IMR-90 (cell line): ENCODE measurements around the gene TFEB.

ENCODE experiments used
- BHLHE40 ChIP-seq: fragments of 150-350 bp; IDR thresholded peaks from 2 replicates; pipeline ENCODE4 v1.6.1; 2016; ENCODE audit warnings: mild to moderate bottlenecking, low read depth, low read length
- CEBPB ChIP-seq: IDR thresholded peaks from 2 replicates; pipeline ENCODE4 v1.6.1; 2012; ENCODE audit warnings: low read depth, low read length, improper control_type of control experiment
- CTCF ChIP-seq: conservative IDR thresholded peaks from 2 replicates; pipeline ENCODE4 v1.5.1; 2012; ENCODE audit warnings: mild to moderate bottlenecking, low read depth, low read length, improper control_type of control experiment
- ELK1 ChIP-seq: fragments of 150-350 bp; IDR thresholded peaks from 2 replicates; pipeline ENCODE4 v1.6.1; 2016; ENCODE audit warnings: low read depth, mild to moderate bottlenecking, low read length, moderate library complexity, borderline replicate concordance
- FOS ChIP-seq: fragments of 150-350 bp; IDR thresholded peaks from 2 replicates; pipeline ENCODE4 v1.6.1; 2016; ENCODE audit warnings: low read depth, low read length
- MAZ ChIP-seq: IDR thresholded peaks from 2 replicates; pipeline ENCODE4 v1.6.1; 2012; ENCODE audit warnings: low read depth, mild to moderate bottlenecking, low read length, improper control_type of control experiment, moderate library complexity, borderline replicate concordance
- MXI1 ChIP-seq: IDR thresholded peaks from 2 replicates; pipeline ENCODE4 v1.6.1; 2012; ENCODE audit warnings: low read depth, mild to moderate bottlenecking, low read length, moderate library complexity, borderline replicate concordance
- POLR2A ChIP-seq: IDR thresholded peaks from 2 replicates; pipeline ENCODE4 v1.6.1; 2012; ENCODE audit warnings: mild to moderate bottlenecking, low read depth, low read length
- RAD21 ChIP-seq: IDR thresholded peaks from 2 replicates; pipeline ENCODE4 v1.6.1; 2012; ENCODE audit warnings: low read length, improper control_type of control experiment
- RCOR1 ChIP-seq: IDR thresholded peaks from 2 replicates; pipeline ENCODE4 v1.6.1; 2012; ENCODE audit warnings: mild to moderate bottlenecking, low read length, improper control_type of control experiment; ENCODE audit not compliant: insufficient replicate concordance
- RFX5 ChIP-seq: IDR thresholded peaks from 2 replicates; pipeline ENCODE4 v1.8.0; 2012; ENCODE audit warnings: low read depth, mild to moderate bottlenecking, low read length, moderate library complexity
- SMC3 ChIP-seq: fragments of 150-350 bp; IDR thresholded peaks from 2 replicates; pipeline ENCODE4 v1.6.1; 2016; ENCODE audit warnings: low read depth, mild to moderate bottlenecking, antibody characterized with exemption, low read length, moderate library complexity
- USF2 ChIP-seq: fragments of 150-350 bp; IDR thresholded peaks from 2 replicates; pipeline ENCODE4 v1.6.1; 2017; ENCODE audit warnings: mild to moderate bottlenecking, antibody characterized with exemption, low read length, low read depth

GRCh38 chr6:41680182-41680965 lies 55.0 kb downstream of the TFEB start:
- TF ChIP-seq POLR2A (no peak), CTCF (no peak), BHLHE40 (no peak), SMC3 (no peak), RFX5 (no peak), ELK1 (no peak), RAD21 (no peak), USF2 (no peak), MXI1 (no peak), CEBPB (no peak), FOS (no peak), RCOR1 (no peak), MAZ (no peak)
